ENCODE data around the gene HAND1.

DNA sequence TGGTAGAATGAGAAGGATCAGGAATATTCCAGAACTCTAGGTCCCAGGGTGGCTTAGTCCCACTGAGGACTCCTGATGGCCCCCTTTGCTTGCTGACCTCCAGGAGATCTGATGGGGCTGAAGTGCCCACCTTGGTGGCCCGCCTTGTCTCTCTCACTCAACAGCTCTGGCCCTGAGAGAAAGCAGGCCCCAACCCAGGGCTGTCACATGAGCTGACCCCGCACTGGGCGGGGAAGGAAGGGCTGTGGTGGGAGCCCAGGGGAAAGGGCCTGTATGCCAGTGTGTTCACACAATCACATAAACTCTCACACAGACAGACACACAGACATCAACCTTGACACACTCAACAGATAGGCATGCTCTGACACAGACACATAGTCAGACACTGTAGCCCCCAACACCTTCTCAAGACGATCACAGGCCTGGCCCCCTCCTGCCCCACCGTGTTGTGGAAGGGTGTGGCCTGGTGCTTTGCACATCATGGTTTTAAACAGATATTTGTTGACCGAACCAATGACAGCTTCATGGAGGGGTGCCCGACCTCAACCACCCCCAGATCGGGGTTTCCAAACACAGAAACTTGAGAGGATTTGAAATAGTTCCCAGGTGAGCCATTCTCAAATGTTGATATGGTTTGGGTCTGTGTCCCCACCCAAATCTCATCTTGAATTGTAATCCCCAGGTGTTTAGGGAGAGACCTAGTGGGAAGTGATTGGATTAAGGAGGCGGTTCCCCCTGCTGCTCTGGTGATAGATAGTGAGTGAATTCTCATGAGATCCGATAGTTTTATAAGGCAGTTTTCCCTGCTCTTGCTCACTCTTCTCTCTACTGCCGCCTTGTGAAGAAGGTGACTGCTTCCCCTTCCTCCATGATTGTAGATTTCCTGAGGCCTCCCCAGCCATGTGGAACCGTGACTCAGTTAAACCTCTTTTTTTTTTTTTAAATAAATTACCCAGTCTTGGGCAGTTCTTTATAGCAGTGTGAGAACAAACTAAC, 48.5 kb upstream of the HAND1 start:
- TF ChIP-seq, protein P1, sequence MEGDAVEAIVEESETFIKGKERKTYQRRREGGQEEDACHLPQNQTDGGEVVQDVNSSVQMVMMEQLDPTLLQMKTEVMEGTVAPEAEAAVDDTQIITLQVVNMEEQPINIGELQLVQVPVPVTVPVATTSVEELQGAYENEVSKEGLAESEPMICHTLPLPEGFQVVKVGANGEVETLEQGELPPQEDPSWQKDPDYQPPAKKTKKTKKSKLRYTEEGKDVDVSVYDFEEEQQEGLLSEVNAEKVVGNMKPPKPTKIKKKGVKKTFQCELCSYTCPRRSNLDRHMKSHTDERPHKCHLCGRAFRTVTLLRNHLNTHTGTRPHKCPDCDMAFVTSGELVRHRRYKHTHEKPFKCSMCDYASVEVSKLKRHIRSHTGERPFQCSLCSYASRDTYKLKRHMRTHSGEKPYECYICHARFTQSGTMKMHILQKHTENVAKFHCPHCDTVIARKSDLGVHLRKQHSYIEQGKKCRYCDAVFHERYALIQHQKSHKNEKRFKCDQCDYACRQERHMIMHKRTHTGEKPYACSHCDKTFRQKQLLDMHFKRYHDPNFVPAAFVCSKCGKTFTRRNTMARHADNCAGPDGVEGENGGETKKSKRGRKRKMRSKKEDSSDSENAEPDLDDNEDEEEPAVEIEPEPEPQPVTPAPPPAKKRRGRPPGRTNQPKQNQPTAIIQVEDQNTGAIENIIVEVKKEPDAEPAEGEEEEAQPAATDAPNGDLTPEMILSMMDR (IDR thresholded peaks at IDR 0.05) = no peak
- no peak for TF ChIP-seq POLR2AphosphoS5 (IDR thresholded peaks at IDR 0.05)
